IMR-90 (cell line): ENCODE results near the gene NR6A1. TPM values are rescaled to one million over a fixed set of nuclear protein-coding genes. Genes with fewer than 3 reads are reported as not detected.
A peak's percentile ranks its signal among the peaks of the same experiment; 100 is the strongest.

Experiments used
- ATAC-seq: fragments of 200-7000 bp; cut with Tn5 transposase; 2 replicates; pipeline ENCODE4 v1.9.1; 2020; ENCODE audit warnings: low read depth, mild to moderate bottlenecking, moderate library complexity
- BruUV-seq: library from RNA; stranded (reverse); fragments of 400-500 nt; replicated peaks from 2 replicates; lab custom pipeline; 2021; lab: Mats Ljungman, UMichigan
- CTCF ChIA-PET: fragments of 300-600 bp; formaldehyde crosslinking; extraction: SDS; loops from one replicate; lab custom pipeline; 2021; ENCODE audit warnings: antibody characterized with exemption; lab: Yijun Ruan, JAX
- POLR2A ChIA-PET: fragments of 300-600 bp; sonication (Branson Sonifier 250); formaldehyde crosslinking; loops from one replicate; lab custom pipeline; 2022; ENCODE audit warnings: antibody characterized with exemption; ENCODE audit not compliant: unreplicated experiment; lab: Charles Lee
- DNase-seq: peaks from one replicate; pipeline ENCODE4 v3.0.0; 2013
- H2AFZ ChIP-seq: replicated peaks from 2 replicates; pipeline ENCODE3; 2013; ENCODE audit warnings: low read length, mild to moderate bottlenecking; ENCODE audit not compliant: poor library complexity
- H2AK5ac ChIP-seq: 2 replicates; pipeline ENCODE4 v1.6.1; 2013; ENCODE audit warnings: low read depth, low read length, inconsistent platforms
- H2AK9ac ChIP-seq: replicated peaks from 2 replicates; pipeline ENCODE3; 2013; ENCODE audit warnings: mild to moderate bottlenecking, low read depth, low read length, moderate library complexity; ENCODE audit not compliant: poor library complexity
- H2BK120ac ChIP-seq: 2 replicates; pipeline ENCODE4 v1.6.1; 2013; ENCODE audit warnings: low read depth, low read length, inconsistent platforms
- H2BK15ac ChIP-seq: 3 replicates; pipeline ENCODE4 v1.6.1; 2013; ENCODE audit warnings: low read depth, low read length, inconsistent platforms
- H2BK20ac ChIP-seq: 2 replicates; pipeline ENCODE4 v1.6.1; 2013; ENCODE audit warnings: low read depth, mild to moderate bottlenecking, inconsistent platforms, low read length, moderate library complexity
- H2BK5ac ChIP-seq: 2 replicates; pipeline ENCODE4 v1.6.1; 2013; ENCODE audit warnings: mild to moderate bottlenecking, low read depth, low read length, inconsistent platforms; ENCODE audit not compliant: poor library complexity, severe bottlenecking
- H3K14ac ChIP-seq: replicated peaks from 2 replicates; pipeline ENCODE4 v1.6.1; 2013; ENCODE audit warnings: low read depth, low read length, inconsistent platforms
- H3K18ac ChIP-seq: 2 replicates; pipeline ENCODE4 v1.6.1; 2013; ENCODE audit warnings: low read depth, low read length, control low read depth
- H3K23ac ChIP-seq: 2 replicates; pipeline ENCODE4 v1.6.1; 2013; ENCODE audit warnings: low read depth, low read length, inconsistent platforms
- H3K27ac ChIP-seq: 2 replicates; pipeline ENCODE4 v1.5.1; 2013; ENCODE audit warnings: mild to moderate bottlenecking, control low read depth, low read length; ENCODE audit not compliant: insufficient read depth
- H3K27me3 ChIP-seq: 2 replicates; pipeline ENCODE4 v1.6.1; 2013; ENCODE audit warnings: low read length; ENCODE audit not compliant: control insufficient read depth, insufficient read depth
- H3K36me3 ChIP-seq: 2 replicates; pipeline ENCODE4 v1.6.1; 2013; ENCODE audit warnings: low read length, mixed read lengths; ENCODE audit not compliant: control insufficient read depth, insufficient read depth
- H3K4ac ChIP-seq: 2 replicates; pipeline ENCODE4 v1.6.1; 2013; ENCODE audit warnings: low read depth, low read length, inconsistent platforms
- H3K4me1 ChIP-seq: 2 replicates; pipeline ENCODE4 v1.6.1; 2013; ENCODE audit warnings: low read length, mixed read lengths; ENCODE audit not compliant: control insufficient read depth, insufficient read depth
- H3K4me2 ChIP-seq: 2 replicates; pipeline ENCODE4 v1.6.1; 2013; ENCODE audit warnings: low read depth, mild to moderate bottlenecking, control low read depth, low read length, moderate library complexity
- H3K4me3 ChIP-seq: 2 replicates; pipeline ENCODE4 v1.5.1; 2013; ENCODE audit warnings: low read depth, mild to moderate bottlenecking, control low read depth, low read length, moderate library complexity; ENCODE audit not compliant: insufficient read depth
- H3K56ac ChIP-seq: 2 replicates; pipeline ENCODE4 v1.6.1; 2013; ENCODE audit warnings: low read length, inconsistent platforms; ENCODE audit not compliant: insufficient read depth; ENCODE audit errors: extremely low read depth
- H3K79me1 ChIP-seq, 2 experiments: 2 replicates each; pipeline ENCODE4 v1.6.1; 2013; ENCODE audit warnings: low read length in 2 of 2, inconsistent platforms in 1 of 2, low read depth in 1 of 2
- H3K9ac ChIP-seq: 2 replicates; pipeline ENCODE4 v1.6.1; 2013; ENCODE audit warnings: low read depth, low read length, control low read depth
- H3K9me1 ChIP-seq: 2 replicates; pipeline ENCODE4 v1.6.1; 2013; ENCODE audit warnings: low read length, inconsistent platforms; ENCODE audit not compliant: insufficient read depth
- H3K9me3 ChIP-seq: 2 replicates; pipeline ENCODE4 v1.6.1; 2013; ENCODE audit warnings: low read length; ENCODE audit not compliant: control insufficient read depth, insufficient read depth
- H4K20me1 ChIP-seq: 2 replicates; pipeline ENCODE4 v1.6.1; 2013; ENCODE audit warnings: low read length, inconsistent platforms; ENCODE audit not compliant: insufficient read depth
- H4K5ac ChIP-seq: 2 replicates; pipeline ENCODE4 v1.6.1; 2013; ENCODE audit warnings: mild to moderate bottlenecking, low read depth, low read length, control low read depth
- H4K8ac ChIP-seq, 2 experiments: 2 replicates each; pipeline ENCODE4 v1.6.1; 2013; ENCODE audit warnings: low read depth in 2 of 2, low read length in 2 of 2, control low read depth in 1 of 2, inconsistent platforms in 1 of 2
- H4K91ac ChIP-seq: 2 replicates; pipeline ENCODE4 v1.6.1; 2013; ENCODE audit warnings: low read depth, low read length, inconsistent platforms; ENCODE audit not compliant: insufficient read depth
- BHLHE40 ChIP-seq: fragments of 150-350 bp; IDR thresholded peaks from 2 replicates; pipeline ENCODE4 v1.6.1; 2016; ENCODE audit warnings: mild to moderate bottlenecking, low read depth, low read length
- CEBPB ChIP-seq: IDR thresholded peaks from 2 replicates; pipeline ENCODE4 v1.6.1; 2012; ENCODE audit warnings: low read depth, low read length, improper control_type of control experiment
- FOS ChIP-seq: fragments of 150-350 bp; IDR thresholded peaks from 2 replicates; pipeline ENCODE4 v1.6.1; 2016; ENCODE audit warnings: low read depth, low read length
- MAZ ChIP-seq: IDR thresholded peaks from 2 replicates; pipeline ENCODE4 v1.6.1; 2012; ENCODE audit warnings: low read depth, mild to moderate bottlenecking, low read length, improper control_type of control experiment, moderate library complexity, borderline replicate concordance
- NFE2L2 ChIP-seq: fragments of 150-350 bp; IDR thresholded peaks from 2 replicates; pipeline ENCODE4 v1.6.1; 2016; ENCODE audit warnings: low read depth, mild to moderate bottlenecking, low read length
- POLR2A ChIP-seq: IDR thresholded peaks from 2 replicates; pipeline ENCODE4 v1.6.1; 2012; ENCODE audit warnings: mild to moderate bottlenecking, low read depth, low read length
- SMC3 ChIP-seq: fragments of 150-350 bp; IDR thresholded peaks from 2 replicates; pipeline ENCODE4 v1.6.1; 2016; ENCODE audit warnings: low read depth, mild to moderate bottlenecking, antibody characterized with exemption, low read length, moderate library complexity
- WGBS, 2 experiments: methylation state at CpG; one replicate each; pipeline versions ENCODE4 v1.1.5 to v1.1.7; 2013; ENCODE audit warnings: missing lambda C conversion rate in 2 of 2; ENCODE audit not compliant: insufficient read length in 1 of 2; ENCODE audit errors: extremely low coverage in 2 of 2; 5-methylcytosine and 5-hydroxymethylcytosine counted together
- dilution Hi-C: fragments of 300-500 bp; cut with HindIII; formaldehyde crosslinking; loops from one replicate; pipeline ENCODE4 v1.14.3; 2018; ENCODE audit warnings: low sequenced_read_pairs; ENCODE audit not compliant: unreplicated experiment
- in situ Hi-C: fragments of 300-500 bp; cut with MboI; formaldehyde crosslinking; loops from 3 replicates; pipeline ENCODE4 v1.14.3; 2019; ENCODE audit warnings: low sequenced_read_pairs, inconsistent platforms, mixed read lengths
- intact Hi-C: fragments of 100-400 bp; cut with micrococcal nuclease; formaldehyde crosslinking; loops from 2 replicates; pipeline ENCODE4 v1.10.0; 2022
- polyA plus RNA-seq, 3 experiments: library from polyadenylated mRNA; depleted of rRNA; stranded (reverse); fragments of >200 nt; gene quantifications; 2 replicates each; pipeline ENCODE4 v1.2.3, GENCODE V29; 2012; ENCODE audit warnings: low replicate concordance in 1 of 3
- total RNA-seq: library from RNA; depleted of rRNA; stranded (reverse); fragments of >200 nt; gene quantifications from 2 replicates; pipeline ENCODE4 v1.2.3, GENCODE V29; 2012
- TF ChIP-seq, protein P1 (sequence below): fragments of 150-350 bp; IDR thresholded peaks from 2 replicates; pipeline ENCODE4 v1.6.1; 2017; ENCODE audit warnings: mild to moderate bottlenecking, antibody characterized with exemption, low read length, low read depth
- TF ChIP-seq, protein P2 (sequence below): fragments of 150-350 bp; IDR thresholded peaks from 2 replicates; pipeline ENCODE4 v1.6.1; 2016; ENCODE audit warnings: low read depth, mild to moderate bottlenecking, low read length, moderate library complexity, borderline replicate concordance
- TF ChIP-seq, protein P3 (sequence below): conservative IDR thresholded peaks from 2 replicates; pipeline ENCODE4 v1.5.1; 2012; ENCODE audit warnings: mild to moderate bottlenecking, low read depth, low read length, improper control_type of control experiment

The NR6A1 gene
- total and polyA plus RNA-seq, 2 of the 4 experiments (the other 2 are of a cell fraction): 0.14 to 0.36 TPM

DNA sequence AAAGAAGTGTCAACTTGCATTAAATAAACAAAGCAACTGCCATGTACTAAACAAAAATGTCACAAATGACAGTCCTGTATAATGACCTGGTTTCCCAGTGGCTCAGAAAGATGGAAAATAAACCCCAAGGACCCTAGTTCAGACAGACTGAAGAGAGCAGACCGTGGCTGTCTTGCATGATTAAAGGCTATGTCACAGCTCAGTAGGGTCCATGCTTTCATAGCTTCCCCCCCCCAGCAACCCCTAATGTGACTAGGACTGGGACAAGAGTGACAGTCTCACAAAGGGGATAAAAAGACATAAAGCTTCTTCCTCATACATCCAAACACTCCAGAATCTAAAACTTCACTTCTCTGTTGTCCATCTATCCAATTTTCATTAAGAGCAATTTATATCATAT, 113.6 kb downstream of the NR6A1 start:
- peak overlapping the region; percentile 75 for H4K5ac ChIP-seq
- peaks cover 7% of the 10 kb centered on the region for H3K4me1 ChIP-seq
- dilution Hi-C loops: no loop called here
- peaks cover 0 to 28% of the 10 kb centered on the region in 2 experiments; a peak in 2 of 4 replicates for H3K79me1 ChIP-seq
- no peak for DNase-seq
- H2BK15ac ChIP-seq: peak overlapping the region; percentile 49; the same call in 1 of the 3 replicates
- H3K27me3 ChIP-seq: no peaks in the 10 kb centered on the region
- H3K4me3 ChIP-seq: no peak overlapping the region
- no peaks in the 10 kb centered on the region for H3K36me3 ChIP-seq
- H4K8ac ChIP-seq: peak overlapping the region in 1 of 2 experiments; percentile 62; a peak in 2 of 4 replicates
- CTCF ChIA-PET: interaction anchor here (1.2 to 2.8 kb wide), 5 partner anchors 20 to 106 kb away, joined by 3 to 8 read pairs (median 5); no protein-coding TSS in a partner anchor
- peak overlapping the region; percentile 4; the same call in 1 of the 2 replicates for H3K14ac ChIP-seq
- peak overlapping the region; percentile 40 for H4K91ac ChIP-seq
- H2AK9ac ChIP-seq: no peak overlapping the region
- POLR2A ChIA-PET: interaction anchor here (0.5 kb wide), 1 partner anchor 15 kb away, joined by 3 read pairs; no protein-coding TSS in a partner anchor
- H3K9me1 ChIP-seq: no peaks in the 10 kb centered on the region
- ATAC-seq: no peak
- peak overlapping the region; percentile 65; the same call in 1 of the 2 replicates for H3K23ac ChIP-seq
- H4K20me1 ChIP-seq: no peaks in the 10 kb centered on the region
- in situ Hi-C loops: no loop called here
- TF ChIP-seq BHLHE40 (no peak), CEBPB (no peak), FOS (no peak), SMC3 (no peak), NFE2L2 (no peak), POLR2A (no peak), MAZ (no peak)
- TF ChIP-seq, protein P1, sequence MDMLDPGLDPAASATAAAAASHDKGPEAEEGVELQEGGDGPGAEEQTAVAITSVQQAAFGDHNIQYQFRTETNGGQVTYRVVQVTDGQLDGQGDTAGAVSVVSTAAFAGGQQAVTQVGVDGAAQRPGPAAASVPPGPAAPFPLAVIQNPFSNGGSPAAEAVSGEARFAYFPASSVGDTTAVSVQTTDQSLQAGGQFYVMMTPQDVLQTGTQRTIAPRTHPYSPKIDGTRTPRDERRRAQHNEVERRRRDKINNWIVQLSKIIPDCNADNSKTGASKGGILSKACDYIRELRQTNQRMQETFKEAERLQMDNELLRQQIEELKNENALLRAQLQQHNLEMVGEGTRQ: no peak
- TF ChIP-seq, protein P2, sequence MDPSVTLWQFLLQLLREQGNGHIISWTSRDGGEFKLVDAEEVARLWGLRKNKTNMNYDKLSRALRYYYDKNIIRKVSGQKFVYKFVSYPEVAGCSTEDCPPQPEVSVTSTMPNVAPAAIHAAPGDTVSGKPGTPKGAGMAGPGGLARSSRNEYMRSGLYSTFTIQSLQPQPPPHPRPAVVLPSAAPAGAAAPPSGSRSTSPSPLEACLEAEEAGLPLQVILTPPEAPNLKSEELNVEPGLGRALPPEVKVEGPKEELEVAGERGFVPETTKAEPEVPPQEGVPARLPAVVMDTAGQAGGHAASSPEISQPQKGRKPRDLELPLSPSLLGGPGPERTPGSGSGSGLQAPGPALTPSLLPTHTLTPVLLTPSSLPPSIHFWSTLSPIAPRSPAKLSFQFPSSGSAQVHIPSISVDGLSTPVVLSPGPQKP: no peak
- TF ChIP-seq, protein P3, sequence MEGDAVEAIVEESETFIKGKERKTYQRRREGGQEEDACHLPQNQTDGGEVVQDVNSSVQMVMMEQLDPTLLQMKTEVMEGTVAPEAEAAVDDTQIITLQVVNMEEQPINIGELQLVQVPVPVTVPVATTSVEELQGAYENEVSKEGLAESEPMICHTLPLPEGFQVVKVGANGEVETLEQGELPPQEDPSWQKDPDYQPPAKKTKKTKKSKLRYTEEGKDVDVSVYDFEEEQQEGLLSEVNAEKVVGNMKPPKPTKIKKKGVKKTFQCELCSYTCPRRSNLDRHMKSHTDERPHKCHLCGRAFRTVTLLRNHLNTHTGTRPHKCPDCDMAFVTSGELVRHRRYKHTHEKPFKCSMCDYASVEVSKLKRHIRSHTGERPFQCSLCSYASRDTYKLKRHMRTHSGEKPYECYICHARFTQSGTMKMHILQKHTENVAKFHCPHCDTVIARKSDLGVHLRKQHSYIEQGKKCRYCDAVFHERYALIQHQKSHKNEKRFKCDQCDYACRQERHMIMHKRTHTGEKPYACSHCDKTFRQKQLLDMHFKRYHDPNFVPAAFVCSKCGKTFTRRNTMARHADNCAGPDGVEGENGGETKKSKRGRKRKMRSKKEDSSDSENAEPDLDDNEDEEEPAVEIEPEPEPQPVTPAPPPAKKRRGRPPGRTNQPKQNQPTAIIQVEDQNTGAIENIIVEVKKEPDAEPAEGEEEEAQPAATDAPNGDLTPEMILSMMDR: no peak
- H2BK5ac ChIP-seq: peak overlapping the region; percentile 70
- BruUV-seq: no TSS peak
- peak overlapping the region; percentile 42 for H3K4ac ChIP-seq
- H2BK120ac ChIP-seq: peak overlapping the region; percentile 31; the same call in 1 of the 2 replicates
- H3K18ac ChIP-seq: peak overlapping the region; percentile 55; the same call in 1 of the 2 replicates
- peak overlapping the region; percentile 59; the same call in 1 of the 2 replicates for H2AK5ac ChIP-seq
- H3K27ac ChIP-seq: peak overlapping the region; percentile 33; the same call in 1 of the 2 replicates
- H3K9me3 ChIP-seq: no peaks in the 10 kb centered on the region
- no peak overlapping the region for H3K56ac ChIP-seq
- intact Hi-C loops: loop anchor here (5.0 kb wide), 1 partner anchor 105 kb away; no protein-coding TSS in a partner anchor
- H2AFZ ChIP-seq: no peak overlapping the region
- WGBS, 2 experiments: no CpG with 5 or more reads among the region's 1 CpG
- H2BK20ac ChIP-seq: peak overlapping the region; percentile 61; the same call in 1 of the 2 replicates
- no peak overlapping the region for H3K9ac ChIP-seq
- peak overlapping the region; percentile 52; the same call in 1 of the 2 replicates for H3K4me2 ChIP-seq
